Thymus (tissue), 11 donors: ENCODE results near the gene EZH2. TPM values are rescaled to one million over a fixed set of nuclear protein-coding genes. Genes with fewer than 3 reads are reported as not detected.

Source experiments
- DNase-seq, 9 donors: peaks; one replicate each; pipeline ENCODE4 v3.0.0-alpha.2; 2013; ENCODE audit warnings: low spot score in 9 of 9, low read depth in 6 of 9, missing footprints in 1 of 9
- H3K27ac ChIP-seq, 2 donors: one replicate each; pipeline ENCODE4 v1.5.1; 2013; ENCODE audit warnings: control low read depth in 1 of 2, low read depth in 1 of 2, low read length in 1 of 2, mild to moderate bottlenecking in 1 of 2, moderate library complexity in 1 of 2
- H3K27me3 ChIP-seq, 2 donors: one replicate each; pipeline ENCODE4 v1.5.1; 2013; ENCODE audit warnings: low read length in 1 of 2; ENCODE audit not compliant: control insufficient read depth in 2 of 2, insufficient read depth in 1 of 2
- H3K36me3 ChIP-seq, 2 donors: one replicate each; pipeline ENCODE4 v1.5.1; 2013; ENCODE audit warnings: low read length in 1 of 2, mild to moderate bottlenecking in 1 of 2, moderate library complexity in 1 of 2; ENCODE audit not compliant: control insufficient read depth in 2 of 2, insufficient read depth in 2 of 2
- H3K4me1 ChIP-seq, 2 donors: one replicate each; pipeline ENCODE4 v1.5.1; 2013; ENCODE audit warnings: low read length in 2 of 2; ENCODE audit not compliant: control insufficient read depth in 2 of 2, insufficient read depth in 2 of 2
- H3K4me3 ChIP-seq, 2 donors: one replicate each; pipeline ENCODE4 v1.5.1; 2013; ENCODE audit warnings: low read length in 2 of 2, control low read depth in 1 of 2, mild to moderate bottlenecking in 1 of 2
- H3K9me3 ChIP-seq, 2 donors: one replicate each; pipeline ENCODE4 v1.5.1; 2013; ENCODE audit warnings: low read length in 1 of 2, mild to moderate bottlenecking in 1 of 2; ENCODE audit not compliant: control insufficient read depth in 2 of 2, insufficient read depth in 1 of 2
- WGBS: extraction: QIAGEN DNeasy Blood & Tissue Kit; methylation state at CpG from one replicate; pipeline ENCODE4 v1.1.7; 2013; 5-methylcytosine and 5-hydroxymethylcytosine counted together
- polyA plus RNA-seq: library from polyadenylated mRNA; stranded (reverse); fragments of 200-250 nt; gene quantifications from one replicate; pipeline ENCODE4 v1.2.3, GENCODE V29; 2013
- total RNA-seq: library from RNA; stranded (reverse); fragments of 120-200 nt; gene quantifications from one replicate; pipeline ENCODE4 v1.2.4, GENCODE V29; 2013
- donor health status: healthy.

Gene EZH2
- total and polyA plus RNA-seq, 2 donors = 23.4 to 36.0 TPM

DNA sequence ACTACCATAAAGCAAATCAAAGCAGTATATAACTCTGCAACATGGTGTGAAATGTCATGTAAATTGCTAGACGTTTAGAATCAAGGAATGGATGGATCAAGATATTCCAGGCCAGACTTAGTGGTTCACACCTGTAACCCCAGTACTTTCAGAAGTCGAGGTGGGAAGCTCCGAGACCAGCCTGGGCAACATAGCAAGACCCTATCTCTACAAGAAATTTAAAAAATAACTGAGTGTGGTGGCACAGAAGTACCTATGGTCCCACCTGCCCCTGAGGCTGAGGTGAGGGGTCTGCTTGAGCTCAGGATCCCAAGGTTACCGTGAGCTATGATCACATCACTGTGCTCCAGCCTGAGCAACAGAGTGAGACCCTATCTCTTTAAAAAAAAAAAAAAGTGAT lies 2.8 kb upstream of the EZH2 start:
- no peak overlapping the region for H3K4me3 ChIP-seq
- WGBS = 98% methylated on average over 4 of the region's 4 CpGs
- H3K4me1 ChIP-seq = peaks cover 0 to 5% of the 10 kb centered on the region in 2 donors
- no peak overlapping the region for H3K27ac ChIP-seq
- DNase-seq = no peak
- no peaks in the 10 kb centered on the region for H3K9me3 ChIP-seq
- H3K36me3 ChIP-seq = no peaks in the 10 kb centered on the region
- no peaks in the 10 kb centered on the region for H3K27me3 ChIP-seq

DNA sequence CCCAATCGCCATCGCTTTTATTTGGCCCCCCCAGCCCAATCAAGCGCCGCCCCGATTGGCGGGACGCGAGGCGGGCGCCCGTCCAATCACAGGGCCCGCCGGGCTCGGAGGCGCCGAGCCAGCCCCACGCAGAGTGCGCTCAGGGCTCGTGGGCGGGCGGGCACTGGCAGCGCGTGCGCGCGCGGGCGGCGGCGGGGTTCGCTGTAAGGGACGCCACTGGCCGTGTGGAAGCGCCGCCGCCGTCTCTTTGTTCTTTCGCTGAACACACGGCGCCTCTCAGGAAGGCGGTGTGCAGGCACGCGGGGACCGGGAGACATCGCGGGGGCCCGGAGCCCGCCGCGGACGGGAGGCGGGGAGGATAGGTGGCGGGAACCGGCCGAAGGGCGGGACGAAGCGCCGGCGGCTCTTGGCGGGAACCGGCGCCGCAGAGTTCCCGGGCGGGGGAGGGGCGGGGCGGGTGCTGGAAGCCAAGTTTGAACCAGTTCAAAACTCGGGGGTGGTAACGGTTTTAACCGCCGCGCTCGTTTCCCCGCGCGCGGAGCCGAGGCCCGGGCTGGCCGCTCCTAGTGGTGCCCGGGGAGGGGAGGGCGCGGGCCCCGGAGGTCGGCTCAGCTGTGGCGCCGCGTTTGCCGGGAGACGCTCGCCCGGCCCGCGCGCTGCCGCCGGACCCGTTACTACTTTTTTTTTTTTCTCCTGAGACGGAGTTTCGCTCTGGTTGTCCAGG lies 370 bp upstream of the EZH2 start:
- H3K9me3 ChIP-seq = no peaks in the 10 kb centered on the region
- H3K4me3 ChIP-seq = peak overlapping the region; percentile 65 to 74
- no peaks in the 10 kb centered on the region for H3K36me3 ChIP-seq
- no peaks in the 10 kb centered on the region for H3K27me3 ChIP-seq
- peak; percentile 66 to 96 (median 89) for DNase-seq
- under 1% methylated on average over 101 of the region's 101 CpGs for WGBS
- peak overlapping the region; percentile 91 to 99 for H3K27ac ChIP-seq
- peaks cover 0 to 9% of the 10 kb centered on the region in 2 donors for H3K4me1 ChIP-seq

DNA sequence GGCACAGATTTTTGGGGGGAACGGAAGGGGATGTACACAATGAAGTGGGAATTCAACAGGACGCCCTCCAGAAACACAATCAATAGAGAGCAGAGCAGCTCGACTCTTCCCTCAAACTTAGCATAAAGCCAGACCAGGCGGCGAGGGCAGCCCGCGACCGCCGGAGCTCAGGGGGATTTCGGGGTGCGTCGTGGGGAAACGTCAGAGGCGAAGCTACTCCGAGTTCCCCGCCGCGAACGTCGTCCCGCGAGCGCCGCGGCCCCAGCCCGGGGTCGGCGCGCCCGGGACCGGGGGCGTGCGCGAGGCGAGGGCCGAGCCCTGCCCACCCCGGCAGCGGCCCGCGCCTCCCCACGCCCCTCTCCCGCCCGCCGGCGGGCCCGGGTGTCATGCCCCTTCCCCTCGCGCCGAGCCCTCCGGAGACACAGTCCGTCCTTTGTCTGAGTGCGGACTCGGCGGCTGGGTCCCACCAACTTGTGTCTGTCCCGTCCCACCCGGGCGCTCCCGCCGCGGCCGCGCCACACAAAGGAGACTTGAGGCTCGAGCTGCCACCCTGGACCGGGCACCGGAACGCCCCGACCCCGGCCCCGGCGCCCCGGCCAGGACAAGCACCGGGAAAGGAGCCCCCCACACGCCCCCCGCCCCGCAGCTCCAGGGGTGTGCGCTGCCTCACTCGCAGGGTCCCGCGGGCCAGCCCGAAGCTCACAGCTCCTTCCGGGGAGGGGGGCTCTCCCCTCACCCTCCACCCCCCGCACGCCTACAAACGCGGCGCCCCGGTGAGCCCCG lies 634 bp downstream of the EZH2 start:
- H3K4me1 ChIP-seq = peaks cover 0 to 9% of the 10 kb centered on the region in 2 donors
- no peaks in the 10 kb centered on the region for H3K36me3 ChIP-seq
- DNase-seq = peak in 8 of 9 donors; percentile 23 to 70 (median 36)
- under 1% methylated on average over 88 of the region's 88 CpGs for WGBS
- H3K27me3 ChIP-seq = no peaks in the 10 kb centered on the region
- H3K4me3 ChIP-seq = peak overlapping the region; percentile 65 to 74
- H3K27ac ChIP-seq = peak overlapping the region; percentile 84 to 93
- no peaks in the 10 kb centered on the region for H3K9me3 ChIP-seq

DNA sequence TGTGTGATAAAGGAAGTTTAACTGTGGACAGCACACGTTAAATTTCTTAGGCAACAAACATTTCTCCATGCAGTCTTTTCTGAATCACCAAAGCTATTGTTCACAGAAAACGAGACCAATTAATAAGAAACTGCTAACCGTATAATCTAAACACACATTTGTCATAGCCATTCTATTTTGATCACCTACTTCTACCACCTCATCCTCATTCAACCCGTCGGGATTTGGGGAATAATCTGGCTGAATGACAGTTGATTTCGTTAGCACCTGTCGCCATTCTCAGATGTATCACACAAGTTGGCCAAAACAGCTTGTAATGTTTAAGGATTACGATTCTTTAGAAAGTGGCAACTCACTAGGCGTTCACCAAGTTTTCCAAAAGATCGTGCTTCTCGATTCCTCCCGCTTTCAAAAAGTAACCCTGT lies 1.2 kb downstream of the EZH2 start:
- no peaks in the 10 kb centered on the region for H3K9me3 ChIP-seq
- H3K4me3 ChIP-seq = peak overlapping the region; percentile 65 to 74
- no peaks in the 10 kb centered on the region for H3K27me3 ChIP-seq
- WGBS = under 1% methylated on average over 12 of the region's 12 CpGs
- DNase-seq = peak in 5 of 9 donors; percentile 25 to 51 (median 37)
- H3K4me1 ChIP-seq = peaks cover 0 to 9% of the 10 kb centered on the region in 2 donors
- H3K27ac ChIP-seq = peak overlapping the region; percentile 84 to 93
- H3K36me3 ChIP-seq = no peaks in the 10 kb centered on the region

DNA sequence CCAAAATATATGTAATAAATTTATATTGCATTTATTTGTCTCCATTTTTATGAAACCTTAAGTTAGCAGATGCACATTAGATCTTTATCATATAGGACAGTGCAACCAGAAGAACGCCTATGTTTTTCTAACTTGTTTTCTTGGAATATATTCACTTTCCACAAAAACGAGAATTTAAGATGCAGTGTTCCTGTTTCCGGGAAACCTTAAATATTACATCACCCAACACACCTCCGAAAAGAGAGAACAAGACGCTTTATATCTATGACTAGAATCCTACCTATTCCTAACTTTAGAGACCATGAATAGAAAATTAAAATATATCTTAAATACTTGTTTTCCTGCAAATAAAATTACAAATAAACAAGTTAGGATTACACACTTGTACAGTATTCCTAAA lies 1.9 kb downstream of the EZH2 start:
- no peaks in the 10 kb centered on the region for H3K27me3 ChIP-seq
- no peak for DNase-seq
- H3K4me1 ChIP-seq = peaks cover 0 to 9% of the 10 kb centered on the region in 2 donors
- WGBS = 50% methylated on average over 5 of the region's 5 CpGs
- H3K4me3 ChIP-seq = peak overlapping the region; percentile 65 to 74
- H3K9me3 ChIP-seq = no peaks in the 10 kb centered on the region
- H3K36me3 ChIP-seq = no peaks in the 10 kb centered on the region
- no peak overlapping the region for H3K27ac ChIP-seq

DNA sequence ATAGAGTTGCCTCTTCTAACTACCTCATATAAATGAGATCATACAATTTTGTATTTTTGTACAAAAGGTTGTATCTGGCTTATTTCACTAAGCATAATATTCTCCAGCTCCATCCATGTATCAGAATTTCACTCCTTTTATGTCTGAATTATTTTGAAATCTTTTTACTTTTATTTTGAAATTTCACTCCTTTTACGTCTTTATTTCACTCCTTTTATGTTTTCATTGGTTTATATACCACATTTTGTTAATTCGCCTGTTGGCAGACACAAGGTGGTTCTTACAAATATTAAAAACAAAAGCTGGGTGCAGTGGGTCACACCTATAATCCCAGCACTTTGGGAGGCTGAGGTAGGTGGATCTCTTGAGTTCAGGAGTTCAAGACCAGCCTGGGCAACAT lies 5.8 kb downstream of the EZH2 start:
- WGBS = 89% methylated on average over 2 of the region's 2 CpGs
- no peak for DNase-seq
- H3K27ac ChIP-seq = no peak overlapping the region
- no peaks in the 10 kb centered on the region for H3K27me3 ChIP-seq
- H3K9me3 ChIP-seq = no peaks in the 10 kb centered on the region
- no peak overlapping the region for H3K4me3 ChIP-seq
- no peaks in the 10 kb centered on the region for H3K36me3 ChIP-seq
- peaks cover 0 to 17% of the 10 kb centered on the region in 2 donors for H3K4me1 ChIP-seq

DNA sequence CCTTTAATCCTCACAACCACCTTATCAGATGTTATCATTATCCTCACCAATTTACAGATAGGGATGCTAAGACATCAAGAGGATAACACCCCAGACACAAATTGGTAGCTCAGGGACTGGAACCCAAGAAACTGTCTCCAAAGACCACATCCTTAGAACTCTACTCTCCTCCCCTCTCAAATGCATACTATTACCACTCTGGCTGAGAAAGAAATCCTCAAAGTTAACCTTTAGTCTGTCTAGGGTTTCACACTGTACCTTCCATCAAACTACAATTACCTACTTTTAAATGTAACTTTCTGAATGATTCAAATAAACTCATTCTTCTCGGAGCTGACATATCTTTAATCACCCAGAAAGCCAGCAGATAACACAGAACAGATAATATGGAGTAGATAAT lies 6.6 kb downstream of the EZH2 start:
- 89% methylated on average over 1 of the region's 1 CpG for WGBS
- Histone ChIP-seq H3K4me3 (no peak overlapping the region), H3K9me3 (no peaks in the 10 kb centered on the region), H3K4me1 (peaks cover 3 to 20% of the 10 kb centered on the region in 2 donors), H3K27ac (no peak overlapping the region), H3K27me3 (no peaks in the 10 kb centered on the region), H3K36me3 (no peaks in the 10 kb centered on the region)
- no peak for DNase-seq

DNA sequence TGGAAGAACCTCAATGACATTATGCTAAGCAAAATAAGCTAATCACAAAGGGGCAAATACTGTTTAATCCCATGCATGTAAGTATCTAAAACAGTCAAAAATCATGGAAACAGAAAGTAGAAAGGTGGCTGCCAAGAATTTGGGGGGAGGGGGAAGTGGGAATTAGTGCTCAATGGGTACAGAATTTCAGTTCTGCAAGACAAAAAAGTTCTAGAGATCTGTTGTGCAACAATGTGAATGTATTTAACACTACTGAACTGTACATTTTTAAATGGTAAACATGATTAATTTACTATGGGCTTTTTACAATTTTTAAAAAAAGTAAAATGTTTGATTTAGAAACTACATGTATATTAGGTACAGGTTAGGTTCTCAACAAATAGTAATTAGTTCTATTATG lies 11.9 kb downstream of the EZH2 start:
- H3K27ac ChIP-seq = no peak overlapping the region
- no peaks in the 10 kb centered on the region for H3K27me3 ChIP-seq
- no peak for DNase-seq
- peaks cover 3 to 14% of the 10 kb centered on the region in 2 donors for H3K4me1 ChIP-seq
- H3K4me3 ChIP-seq = no peak overlapping the region
- H3K36me3 ChIP-seq = peaks cover 0 to 20% of the 10 kb centered on the region in 2 donors
- no peaks in the 10 kb centered on the region for H3K9me3 ChIP-seq

DNA sequence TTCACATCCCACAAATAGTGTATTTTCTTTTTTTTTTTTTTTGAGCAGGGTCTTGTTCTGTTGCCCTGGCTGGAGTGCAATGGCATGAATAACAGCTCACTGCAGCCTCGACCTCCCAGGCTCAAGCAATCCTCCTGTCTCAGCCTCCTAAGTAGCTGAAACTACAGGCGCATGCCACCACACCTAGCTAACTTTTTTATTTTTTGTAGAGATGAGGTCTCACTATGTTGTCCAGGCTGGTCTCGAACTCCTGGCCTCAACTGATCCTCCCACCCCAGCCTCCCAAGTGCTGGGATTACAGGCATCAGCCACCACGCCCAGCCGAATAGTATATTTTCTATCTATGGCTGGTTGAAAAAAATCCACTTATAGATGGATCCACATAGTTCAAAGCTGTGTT lies 12.5 kb downstream of the EZH2 start:
- 99% methylated on average over 5 of the region's 5 CpGs for WGBS

More for the DNA sequence above, 12.5 kb downstream of the EZH2 start:
- Histone ChIP-seq H3K4me1 (peaks cover 3 to 12% of the 10 kb centered on the region in 2 donors), H3K27me3 (no peaks in the 10 kb centered on the region), H3K4me3 (no peak overlapping the region), H3K27ac (no peak overlapping the region), H3K9me3 (no peaks in the 10 kb centered on the region), H3K36me3 (peaks cover 0 to 20% of the 10 kb centered on the region in 2 donors)
- DNase-seq = no peak
